ENCODE measurements around the gene FHIT.

Gene FHIT

GRCh38 chr3:60185161-60185560, 1066.1 kb downstream of the FHIT start:
- Histone ChIP-seq H3K4me2 (ENCODE audit: low read length) (no peak overlapping the region), H3F3A (ENCODE audit: control insufficient read depth, insufficient read depth) (no peaks in the 10 kb centered on the region), H3K27me3 (ENCODE audit: control insufficient read depth, low read length) (no peaks in the 10 kb centered on the region), H4K20me1 (ENCODE audit: control insufficient read depth, insufficient read depth, low read depth, low read length) (no peaks in the 10 kb centered on the region), H3K79me2 (ENCODE audit: control insufficient read depth, low read length) (no peaks in the 10 kb centered on the region), H3K9me3 (ENCODE audit: control insufficient read depth, insufficient read depth, low read length) (no peaks in the 10 kb centered on the region), H3K4me3 (ENCODE audit: low read length) (no peak overlapping the region), H3K36me3 (ENCODE audit: control insufficient read depth, low read length) (no peaks in the 10 kb centered on the region), H3K27ac (ENCODE audit: low read depth, low read length) (no peak overlapping the region), H3K9me2 (replicated peaks; ENCODE audit: control insufficient read depth, low read length) (no peaks in the 10 kb centered on the region), H3K4me1 (ENCODE audit: control insufficient read depth, low read length) (peaks cover 29% of the 10 kb centered on the region)
- TF ChIP-seq EZH2phosphoT487 (IDR thresholded peaks at IDR 0.05; ENCODE audit: borderline replicate concordance, low read length) (no peak), CTCF (IDR thresholded peaks at IDR 0.05; ENCODE audit: low read depth, low read length, poor library complexity, severe bottlenecking) (no peak)

DNA sequence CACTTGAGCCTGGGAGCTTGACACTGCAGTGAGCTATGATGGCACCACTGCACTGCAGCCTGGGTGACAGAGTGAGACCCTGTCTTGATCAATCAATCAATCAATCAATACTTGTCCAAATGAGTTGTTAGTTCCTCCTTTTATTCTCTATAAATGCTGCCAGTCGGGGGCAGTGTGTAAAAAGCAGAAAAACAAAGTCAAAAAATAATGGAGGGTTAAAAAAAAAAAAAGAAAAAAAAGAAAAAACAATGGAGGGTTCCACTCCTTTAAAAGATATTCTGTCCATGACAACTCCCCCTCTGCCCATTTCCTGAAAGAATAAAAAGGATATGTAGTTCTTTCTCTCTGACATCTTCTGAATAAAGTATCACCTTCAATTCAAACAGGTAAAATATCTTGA, 1068.6 kb downstream of the FHIT start:
- H3K4me3 ChIP-seq (ENCODE audit: low read length) = no peak overlapping the region
- no peaks in the 10 kb centered on the region for H3K9me2 ChIP-seq (replicated peaks; ENCODE audit: control insufficient read depth, low read length)
- no peaks in the 10 kb centered on the region for H4K20me1 ChIP-seq (ENCODE audit: control insufficient read depth, insufficient read depth, low read depth, low read length)
- no peak overlapping the region for H3K4me2 ChIP-seq (ENCODE audit: low read length)
- no peaks in the 10 kb centered on the region for H3K36me3 ChIP-seq (ENCODE audit: control insufficient read depth, low read length)
- H3K27ac ChIP-seq (ENCODE audit: low read depth, low read length) = no peak overlapping the region
- H3K9me3 ChIP-seq (ENCODE audit: control insufficient read depth, insufficient read depth, low read length) = no peaks in the 10 kb centered on the region
- H3K4me1 ChIP-seq (ENCODE audit: control insufficient read depth, low read length) = peaks cover 7% of the 10 kb centered on the region
- H3K79me2 ChIP-seq (ENCODE audit: control insufficient read depth, low read length) = no peaks in the 10 kb centered on the region
- H3F3A ChIP-seq (ENCODE audit: control insufficient read depth, insufficient read depth) = no peaks in the 10 kb centered on the region
- no peaks in the 10 kb centered on the region for H3K27me3 ChIP-seq (ENCODE audit: control insufficient read depth, low read length)
- TF ChIP-seq EZH2phosphoT487 (IDR thresholded peaks at IDR 0.05; ENCODE audit: borderline replicate concordance, low read length) (no peak), CTCF (IDR thresholded peaks at IDR 0.05; ENCODE audit: low read depth, low read length, poor library complexity, severe bottlenecking) (no peak)

- Histone ChIP-seq H3K79me2 (ENCODE audit: control insufficient read depth, low read length) (no peaks in the 10 kb centered on the region), H3K4me3 (ENCODE audit: low read length) (no peak overlapping the region), H3K27me3 (ENCODE audit: control insufficient read depth, low read length) (no peaks in the 10 kb centered on the region), H3K27ac (ENCODE audit: low read depth, low read length) (no peak overlapping the region), H3K36me3 (ENCODE audit: control insufficient read depth, low read length) (no peaks in the 10 kb centered on the region), H3F3A (ENCODE audit: control insufficient read depth, insufficient read depth) (no peaks in the 10 kb centered on the region), H3K4me2 (ENCODE audit: low read length) (no peak overlapping the region), H3K4me1 (ENCODE audit: control insufficient read depth, low read length) (peaks cover 6% of the 10 kb centered on the region), H4K20me1 (ENCODE audit: control insufficient read depth, insufficient read depth, low read depth, low read length) (no peaks in the 10 kb centered on the region), H3K9me3 (ENCODE audit: control insufficient read depth, insufficient read depth, low read length) (no peaks in the 10 kb centered on the region), H3K9me2 (replicated peaks; ENCODE audit: control insufficient read depth, low read length) (no peaks in the 10 kb centered on the region)
- TF ChIP-seq EZH2phosphoT487 (IDR thresholded peaks at IDR 0.05; ENCODE audit: borderline replicate concordance, low read length) (no peak), CTCF (IDR thresholded peaks at IDR 0.05; ENCODE audit: low read depth, low read length, poor library complexity, severe bottlenecking) (no peak)
These were observed 1072.2 kb downstream of the FHIT start for GRCh38 chr3:60178931-60179653.
